HG03520 (cell line): Measurements from ENCODE around the gene ARV1.
"Not testable (repeated sequence)": the region's sequence is repeated elsewhere in the genome, so short reads cannot be mapped to it uniquely, and the experiment has no call there.

Experiments
- ATAC-seq: cut with Tn5 transposase; IDR thresholded peaks from one replicate; pipeline ENCODE4 v1.9.1; 2021; ENCODE audit warnings: mild to moderate bottlenecking, moderate library complexity; ENCODE audit not compliant: unreplicated experiment

ARV1 gene

GRCh38 chr1:231016966-231017365 is 38.1 kb downstream of the ARV1 start:
- ATAC-seq, result no peak

GRCh38 chr1:231019711-231020110 is 40.8 kb downstream of the ARV1 start:
- no peak for ATAC-seq

- ATAC-seq, result no peak
Measured at GRCh38 chr1:231020139-231020601, 41.3 kb downstream of the ARV1 start.

GRCh38 chr1:231020816-231021215 is 41.9 kb downstream of the ARV1 start:
- no peak for ATAC-seq

GRCh38 chr1:231021540-231022031 is 42.7 kb downstream of the ARV1 start:
- no peak for ATAC-seq

- not testable (repeated sequence) for ATAC-seq
Measured at GRCh38 chr1:231022543-231022942, 43.6 kb downstream of the ARV1 start.

GRCh38 chr1:231023150-231023549 is 44.3 kb downstream of the ARV1 start:
- no peak for ATAC-seq

- no peak for ATAC-seq
Measured at GRCh38 chr1:231026576-231026975, 47.7 kb downstream of the ARV1 start.

- no peak for ATAC-seq
Measured at GRCh38 chr1:231027136-231027925, 48.4 kb downstream of the ARV1 start.

- no peak for ATAC-seq
Measured at GRCh38 chr1:231027971-231028370, 49.1 kb downstream of the ARV1 start.

GRCh38 chr1:231028682-231029081 is 49.8 kb downstream of the ARV1 start:
- ATAC-seq, result no peak

GRCh38 chr1:231029247-231029646 is 50.4 kb downstream of the ARV1 start:
- not testable (repeated sequence) for ATAC-seq

GRCh38 chr1:231029841-231030240 is 50.9 kb downstream of the ARV1 start:
- no peak for ATAC-seq

GRCh38 chr1:231032963-231033362 is 54.1 kb downstream of the ARV1 start:
- ATAC-seq, result no peak

- ATAC-seq, result no peak
Measured at GRCh38 chr1:231035799-231036198, 56.9 kb downstream of the ARV1 start.

GRCh38 chr1:231036416-231036815 is 57.5 kb downstream of the ARV1 start:
- ATAC-seq, result no peak

GRCh38 chr1:231037585-231038517 is 59.0 kb downstream of the ARV1 start:
- no peak for ATAC-seq

GRCh38 chr1:231039161-231040018 is 60.5 kb downstream of the ARV1 start:
- ATAC-seq, result peak; percentile 38

GRCh38 chr1:231040019-231040799 is 61.3 kb downstream of the ARV1 start, which contains the start of gene FAM89A:
Gene FAM89A (minus strand): TSS chr1:231040254. CDS start chr1:231040211, 43 bp downstream.
- ATAC-seq, result peak; percentile 55
